Choroid plexus epithelial cell (primary cell): ENCODE measurements around the gene ADCY1.

ENCODE experiments used
- DNase-seq: peaks from one replicate; pipeline ENCODE4 v3.0.0-alpha.2; 2010; ENCODE audit warnings: low read depth
- H3K4me3 ChIP-seq: 2 replicates; pipeline ENCODE4 v1.5.1; 2011; ENCODE audit warnings: low read depth, mild to moderate bottlenecking, control low read depth, low read length, moderate library complexity
- CTCF ChIP-seq: conservative IDR thresholded peaks from 2 replicates; pipeline ENCODE4 v1.5.1; 2011; ENCODE audit warnings: low read depth, mild to moderate bottlenecking, control low read depth, inconsistent platforms, low read length, moderate library complexity

ADCY1 gene

GRCh38 chr7:45594745-45595535 lies 20.8 kb downstream of the ADCY1 start:
- no peak for DNase-seq
- TF ChIP-seq CTCF, result no peak
- no peak overlapping the region for H3K4me3 ChIP-seq

- TF ChIP-seq CTCF, result no peak
- DNase-seq, result no peak
- H3K4me3 ChIP-seq, result no peak overlapping the region
These were observed 21.9 kb downstream of the ADCY1 start for GRCh38 chr7:45595809-45596664.

- TF ChIP-seq CTCF, result no peak
- no peak for DNase-seq
- H3K4me3 ChIP-seq, result no peak overlapping the region
These were observed 22.5 kb downstream of the ADCY1 start for GRCh38 chr7:45596665-45597095.

- TF ChIP-seq CTCF, result no peak
- DNase-seq, result no peak
- H3K4me3 ChIP-seq, result no peak overlapping the region
These were observed 23.3 kb downstream of the ADCY1 start for GRCh38 chr7:45597286-45597984.

- no peak for DNase-seq
- no peak overlapping the region for H3K4me3 ChIP-seq
- TF ChIP-seq CTCF, result no peak
These were observed 24.8 kb downstream of the ADCY1 start for GRCh38 chr7:45598886-45599520.

- TF ChIP-seq CTCF, result no peak
- no peak overlapping the region for H3K4me3 ChIP-seq
- no peak for DNase-seq
These were observed 25.9 kb downstream of the ADCY1 start for GRCh38 chr7:45599851-45600706.
